C4-2B (cell line): Measurements from ENCODE around the gene REC8.

Experiments
- ZFX ChIP-seq: fragments of 450-650 bp; IDR thresholded peaks from 2 replicates; pipeline ENCODE4 v1.6.1; 2017
- TF ChIP-seq, protein P1 (sequence below): fragments of 450-650 bp; conservative IDR thresholded peaks from 2 replicates; pipeline ENCODE4 v1.5.1; 2017; ENCODE audit warnings: mild to moderate bottlenecking

- TF ChIP-seq, protein P1, sequence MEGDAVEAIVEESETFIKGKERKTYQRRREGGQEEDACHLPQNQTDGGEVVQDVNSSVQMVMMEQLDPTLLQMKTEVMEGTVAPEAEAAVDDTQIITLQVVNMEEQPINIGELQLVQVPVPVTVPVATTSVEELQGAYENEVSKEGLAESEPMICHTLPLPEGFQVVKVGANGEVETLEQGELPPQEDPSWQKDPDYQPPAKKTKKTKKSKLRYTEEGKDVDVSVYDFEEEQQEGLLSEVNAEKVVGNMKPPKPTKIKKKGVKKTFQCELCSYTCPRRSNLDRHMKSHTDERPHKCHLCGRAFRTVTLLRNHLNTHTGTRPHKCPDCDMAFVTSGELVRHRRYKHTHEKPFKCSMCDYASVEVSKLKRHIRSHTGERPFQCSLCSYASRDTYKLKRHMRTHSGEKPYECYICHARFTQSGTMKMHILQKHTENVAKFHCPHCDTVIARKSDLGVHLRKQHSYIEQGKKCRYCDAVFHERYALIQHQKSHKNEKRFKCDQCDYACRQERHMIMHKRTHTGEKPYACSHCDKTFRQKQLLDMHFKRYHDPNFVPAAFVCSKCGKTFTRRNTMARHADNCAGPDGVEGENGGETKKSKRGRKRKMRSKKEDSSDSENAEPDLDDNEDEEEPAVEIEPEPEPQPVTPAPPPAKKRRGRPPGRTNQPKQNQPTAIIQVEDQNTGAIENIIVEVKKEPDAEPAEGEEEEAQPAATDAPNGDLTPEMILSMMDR, result no peak
- TF ChIP-seq ZFX, result no peak
Observed at GRCh38 chr14:24150061-24150460, 21.8 kb upstream of the REC8 start.
